ENCODE data around the gene RAB11A. TPM values are rescaled to one million over a fixed set of nuclear protein-coding genes. Genes with fewer than 3 reads are reported as not detected.
"Not testable (repeated sequence)": the region's sequence is repeated elsewhere in the genome, so short reads cannot be mapped to it uniquely, and the experiment has no call there.

Gene RAB11A
- total and polyA plus RNA-seq, 9 donors: 47.0 to 249 (median 139) TPM

GRCh38 chr15:65869954-65870871, 922 bp downstream of the RAB11A start:
- Histone ChIP-seq H3K27ac (peak overlapping the region; percentile 91 to 96), H3K27me3 (no peaks in the 10 kb centered on the region), H3K4me3 (peak overlapping the region; percentile 96), H3K36me3 (no peaks in the 10 kb centered on the region), H3K9me3 (no peaks in the 10 kb centered on the region), H3K4me1 (ENCODE audit: insufficient read depth) (peaks cover 5% of the 10 kb centered on the region)
- intact Hi-C loops (cut with DNase I): loop anchor here in 1 of 4 donors (2.0 kb wide), 1 partner anchor 37 kb away; no protein-coding TSS in a partner anchor
- TF ChIP-seq POLR2A (IDR thresholded peaks at IDR 0.05) (no peak), EP300 (IDR thresholded peaks at IDR 0.05) (no peak)
- TF ChIP-seq, protein P1, sequence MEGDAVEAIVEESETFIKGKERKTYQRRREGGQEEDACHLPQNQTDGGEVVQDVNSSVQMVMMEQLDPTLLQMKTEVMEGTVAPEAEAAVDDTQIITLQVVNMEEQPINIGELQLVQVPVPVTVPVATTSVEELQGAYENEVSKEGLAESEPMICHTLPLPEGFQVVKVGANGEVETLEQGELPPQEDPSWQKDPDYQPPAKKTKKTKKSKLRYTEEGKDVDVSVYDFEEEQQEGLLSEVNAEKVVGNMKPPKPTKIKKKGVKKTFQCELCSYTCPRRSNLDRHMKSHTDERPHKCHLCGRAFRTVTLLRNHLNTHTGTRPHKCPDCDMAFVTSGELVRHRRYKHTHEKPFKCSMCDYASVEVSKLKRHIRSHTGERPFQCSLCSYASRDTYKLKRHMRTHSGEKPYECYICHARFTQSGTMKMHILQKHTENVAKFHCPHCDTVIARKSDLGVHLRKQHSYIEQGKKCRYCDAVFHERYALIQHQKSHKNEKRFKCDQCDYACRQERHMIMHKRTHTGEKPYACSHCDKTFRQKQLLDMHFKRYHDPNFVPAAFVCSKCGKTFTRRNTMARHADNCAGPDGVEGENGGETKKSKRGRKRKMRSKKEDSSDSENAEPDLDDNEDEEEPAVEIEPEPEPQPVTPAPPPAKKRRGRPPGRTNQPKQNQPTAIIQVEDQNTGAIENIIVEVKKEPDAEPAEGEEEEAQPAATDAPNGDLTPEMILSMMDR (IDR thresholded peaks at IDR 0.05): no peak
- 0 to 1% (median 1%) methylated on average over 43 of the region's 43 CpGs for WGBS, 3 donors
- DNase-seq: peak in 3 of 5 donors; percentile 17 to 49 (median 34)

DNA sequence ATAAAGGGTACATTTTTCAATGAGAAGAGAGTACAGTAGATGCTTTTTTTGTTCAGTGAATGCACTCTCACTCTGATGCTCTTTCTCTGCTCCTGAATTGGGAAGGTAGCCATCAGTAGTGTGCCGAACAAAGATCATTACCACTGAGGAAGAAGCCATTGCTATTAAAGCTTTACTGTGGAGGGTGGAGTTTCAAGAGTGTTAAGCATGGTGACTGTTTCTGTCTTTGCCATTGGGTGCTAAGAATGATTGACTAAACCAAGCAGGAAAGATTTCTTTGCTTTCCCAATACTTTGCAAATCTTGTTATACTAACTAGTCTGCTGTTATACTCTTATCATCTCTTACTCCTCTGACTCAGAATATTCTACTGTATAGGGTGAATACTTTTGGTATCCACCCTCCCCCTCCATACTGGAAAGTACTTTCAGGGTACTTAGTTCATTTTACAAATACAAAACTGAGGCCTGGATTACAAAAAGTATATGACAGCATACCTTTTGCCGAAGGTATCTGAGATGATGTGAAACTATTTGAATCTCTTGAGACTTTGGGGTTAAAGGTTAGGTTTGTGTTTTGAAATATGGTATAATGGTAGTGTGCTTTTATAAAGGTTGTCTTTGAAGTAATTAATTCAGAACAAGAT, 1.7 kb downstream of the RAB11A start:
- intact Hi-C loops (cut with DNase I): no loop called here
- H3K9me3 ChIP-seq: no peaks in the 10 kb centered on the region
- TF ChIP-seq EP300 (IDR thresholded peaks at IDR 0.05): no peak
- peak overlapping the region; percentile 96 for H3K4me3 ChIP-seq
- peaks cover 7% of the 10 kb centered on the region for H3K4me1 ChIP-seq (ENCODE audit: insufficient read depth)
- no peak overlapping the region for H3K27ac ChIP-seq
- no peak for DNase-seq
- H3K36me3 ChIP-seq: no peaks in the 10 kb centered on the region
- no peaks in the 10 kb centered on the region for H3K27me3 ChIP-seq
- 33 to 38% (median 35%) methylated on average over 2 of the region's 2 CpGs for WGBS, 3 donors

DNA sequence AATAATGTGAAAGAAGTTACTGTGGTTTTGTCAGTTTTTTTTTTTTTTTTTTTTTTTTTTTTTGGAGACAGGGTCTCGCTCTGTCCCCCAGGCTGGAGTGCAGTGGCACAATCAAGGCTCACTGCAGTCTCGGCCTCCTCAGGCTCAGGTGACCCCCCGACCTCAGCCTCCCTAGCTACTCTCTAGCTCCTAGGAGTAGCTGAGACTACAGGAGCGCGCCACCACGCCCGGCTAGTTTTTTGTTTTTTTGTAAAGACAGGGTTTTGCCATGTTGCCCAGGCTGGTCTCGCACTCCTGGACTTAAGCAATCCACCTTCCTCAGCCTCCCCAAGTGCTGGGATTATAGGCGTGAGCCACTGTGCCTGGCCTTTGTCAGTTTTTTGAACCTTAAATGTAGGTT, 2.6 kb downstream of the RAB11A start:
- H3K27ac ChIP-seq; H3K36me3 ChIP-seq; H3K4me3 ChIP-seq; H3K4me1 ChIP-seq (ENCODE audit: insufficient read depth); intact Hi-C loops (cut with DNase I); H3K9me3 ChIP-seq; H3K27me3 ChIP-seq: not testable (repeated sequence)
- 89 to 95% (median 92%) methylated on average over 9 of the region's 9 CpGs for WGBS, 3 donors
- DNase-seq: peak in 1 of 5 donors; percentile 38

DNA sequence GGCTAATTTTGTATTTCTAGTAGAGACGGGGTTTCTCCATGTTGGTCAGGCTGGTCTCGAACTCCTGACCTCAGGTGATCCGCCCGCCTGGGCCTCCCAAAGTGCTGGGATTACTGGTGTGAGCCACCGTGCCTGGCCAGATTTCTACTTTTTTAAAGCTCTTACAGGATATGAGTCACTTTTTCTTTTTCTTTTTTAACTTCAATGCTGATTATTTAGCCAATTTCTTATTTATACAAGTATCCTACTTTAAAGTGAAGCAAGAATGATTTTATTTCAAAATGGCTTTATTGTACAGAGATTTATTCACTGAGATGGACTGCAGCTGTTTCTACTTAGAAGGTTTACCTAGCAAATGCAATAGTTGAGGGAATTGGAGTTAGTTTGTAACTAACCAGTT, 3.3 kb downstream of the RAB11A start:
- H3K4me1 ChIP-seq (ENCODE audit: insufficient read depth); H3K4me3 ChIP-seq; intact Hi-C loops (cut with DNase I); DNase-seq; H3K27ac ChIP-seq; H3K36me3 ChIP-seq; H3K9me3 ChIP-seq; H3K27me3 ChIP-seq: not testable (repeated sequence)
- WGBS, 3 donors: 73 to 83% (median 77%) methylated on average over 5 of the region's 5 CpGs

- H3K9me3 ChIP-seq: no peaks in the 10 kb centered on the region
- no peak overlapping the region for H3K4me3 ChIP-seq
- H3K36me3 ChIP-seq: no peaks in the 10 kb centered on the region
- TF ChIP-seq EP300 (IDR thresholded peaks at IDR 0.05) (no peak), POLR2A (IDR thresholded peaks at IDR 0.05) (no peak)
- TF ChIP-seq, protein P1 (IDR thresholded peaks at IDR 0.05): no peak
- intact Hi-C loops (cut with DNase I): no loop called here
- H3K27ac ChIP-seq: no peak overlapping the region
- DNase-seq: no peak
- no peaks in the 10 kb centered on the region for H3K27me3 ChIP-seq
- peaks cover 9% of the 10 kb centered on the region for H3K4me1 ChIP-seq (ENCODE audit: insufficient read depth)
These were observed 4.0 kb downstream of the RAB11A start for GRCh38 chr15:65873256-65873655.

DNA sequence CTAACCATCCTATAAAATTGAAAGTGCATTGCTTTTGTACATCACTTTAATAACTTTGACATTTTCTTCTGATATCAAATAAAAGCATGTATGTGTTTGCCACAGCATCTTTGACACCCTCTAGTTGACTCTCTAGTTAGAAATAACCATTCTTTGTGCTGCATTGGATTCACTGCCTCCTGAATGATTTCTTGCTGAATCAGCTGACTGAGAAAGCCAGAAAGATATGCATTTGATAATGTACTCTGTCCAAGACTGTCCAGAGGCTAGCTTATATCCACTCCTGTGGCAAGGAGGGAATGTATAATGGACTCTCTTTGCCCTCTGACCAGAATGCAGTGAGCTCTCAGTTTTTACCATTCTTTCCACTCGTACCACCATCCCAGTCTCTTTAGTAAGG, 6.2 kb downstream of the RAB11A start:
- H3K36me3 ChIP-seq: no peaks in the 10 kb centered on the region
- no peak overlapping the region for H3K4me3 ChIP-seq
- no peak for DNase-seq
- WGBS, 3 donors: 79 to 82% (median 80%) methylated on average over 1 of the region's 1 CpG
- TF ChIP-seq, protein P1 (IDR thresholded peaks at IDR 0.05): no peak
- TF ChIP-seq EP300 (IDR thresholded peaks at IDR 0.05): no peak
- no peak for TF ChIP-seq POLR2A (IDR thresholded peaks at IDR 0.05)
- H3K9me3 ChIP-seq: no peaks in the 10 kb centered on the region
- H3K4me1 ChIP-seq (ENCODE audit: insufficient read depth): peaks cover 9% of the 10 kb centered on the region
- intact Hi-C loops (cut with DNase I): no loop called here
- H3K27ac ChIP-seq: no peak overlapping the region
- H3K27me3 ChIP-seq: no peaks in the 10 kb centered on the region
